Stimulated activated naive CD8-positive, alpha-beta T cell treated with anti-CD3 and anti-CD28 coated beads, Interleukin-15, amount 100 ng/mL, for 72 hours (primary cell): ENCODE data around the gene ASIC3.

ENCODE experiments used
- ATAC-seq: fragments of 150-1000 bp; cut with Tn5 transposase; 2 replicates; pipeline ENCODE4 v1.10.0; 2021; ENCODE audit warnings: mild to moderate bottlenecking, moderate library complexity
- DNase-seq, 2 donors: peaks; one replicate each; pipeline ENCODE4 v3.0.0; 2021 to 2022
- H3K27ac Mint-ChIP-seq, 2 donors: one replicate each; pipeline ENCODE4 v1.8.0; 2022; ENCODE audit warnings: mild to moderate bottlenecking in 2 of 2, mixed read lengths in 2 of 2, moderate library complexity in 2 of 2
- H3K27me3 Mint-ChIP-seq: one replicate; pipeline ENCODE4 v1.8.0; 2022; ENCODE audit warnings: mixed read lengths
- H3K4me1 Mint-ChIP-seq: one replicate; pipeline ENCODE4 v1.8.0; 2022; ENCODE audit warnings: mild to moderate bottlenecking, mixed read lengths
- H3K4me3 Mint-ChIP-seq, 2 donors: one replicate each; pipeline ENCODE4 v1.8.0; 2022; ENCODE audit warnings: mild to moderate bottlenecking in 2 of 2, mixed read lengths in 2 of 2, moderate library complexity in 1 of 2
- H3K9me3 Mint-ChIP-seq, 2 donors: one replicate each; pipeline ENCODE4 v1.8.0; 2022; ENCODE audit warnings: mixed read lengths in 2 of 2

Gene ASIC3

DNA sequence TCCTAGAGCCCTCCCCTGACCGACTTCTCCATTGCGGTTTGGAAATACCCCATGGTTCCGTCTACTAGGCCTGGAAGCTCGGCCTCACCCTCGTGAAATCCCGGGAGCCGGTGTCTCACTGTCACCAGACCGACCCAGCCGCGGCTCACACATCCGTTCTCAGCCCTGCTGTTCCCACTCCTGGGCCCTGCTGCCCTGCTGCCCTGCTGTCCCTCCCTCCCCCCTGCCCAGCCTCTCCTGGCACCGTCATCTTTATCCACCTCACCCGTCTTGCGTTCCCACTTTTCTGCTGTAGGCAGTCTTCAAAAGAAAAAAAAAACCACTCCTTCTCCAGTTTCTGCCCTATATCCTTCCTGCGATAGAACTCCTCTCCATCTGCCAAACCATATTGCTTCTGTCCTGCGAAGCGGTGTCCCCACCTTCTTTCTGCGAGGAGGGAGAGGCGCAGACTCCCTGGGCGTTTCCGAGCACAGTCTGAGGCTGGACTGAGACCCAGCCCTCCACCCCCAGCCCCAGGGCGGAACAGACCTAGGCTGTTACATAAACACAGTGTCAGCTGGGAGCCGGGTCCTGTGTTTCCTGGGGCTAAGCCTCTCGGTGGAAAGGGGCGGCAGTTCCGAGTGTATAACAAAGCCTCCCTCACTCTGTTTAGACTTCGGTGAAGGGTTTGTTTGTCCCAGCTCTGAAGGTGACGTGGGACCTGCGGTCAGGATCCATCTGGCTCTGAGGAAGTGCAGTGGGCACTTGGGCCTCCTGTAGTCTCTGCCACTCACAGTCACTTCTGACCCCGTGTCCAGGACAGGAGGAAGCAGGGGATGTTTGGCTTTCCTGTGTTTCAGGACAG lies 40.7 kb downstream of the ASIC3 start:
- Mint-ChIP-seq H3K9me3 (no peaks in the 10 kb centered on the region), H3K27me3 (peaks cover 34% of the 10 kb centered on the region), H3K27ac (no peak overlapping the region), H3K4me1 (peaks cover 37% of the 10 kb centered on the region), H3K4me3 (peak overlapping the region; percentile 63 to 90)
- ATAC-seq (no peak), DNase-seq (no peak)

- DNase-seq, result no peak
- ATAC-seq, result no peak
- no peak overlapping the region for H3K4me3 Mint-ChIP-seq
- no peaks in the 10 kb centered on the region for H3K9me3 Mint-ChIP-seq
- peaks cover 26% of the 10 kb centered on the region for H3K27me3 Mint-ChIP-seq
- no peak overlapping the region for H3K27ac Mint-ChIP-seq
- peaks cover 33% of the 10 kb centered on the region for H3K4me1 Mint-ChIP-seq
These were observed 41.8 kb downstream of the ASIC3 start for GRCh38 chr7:151089893-151090730.

DNA sequence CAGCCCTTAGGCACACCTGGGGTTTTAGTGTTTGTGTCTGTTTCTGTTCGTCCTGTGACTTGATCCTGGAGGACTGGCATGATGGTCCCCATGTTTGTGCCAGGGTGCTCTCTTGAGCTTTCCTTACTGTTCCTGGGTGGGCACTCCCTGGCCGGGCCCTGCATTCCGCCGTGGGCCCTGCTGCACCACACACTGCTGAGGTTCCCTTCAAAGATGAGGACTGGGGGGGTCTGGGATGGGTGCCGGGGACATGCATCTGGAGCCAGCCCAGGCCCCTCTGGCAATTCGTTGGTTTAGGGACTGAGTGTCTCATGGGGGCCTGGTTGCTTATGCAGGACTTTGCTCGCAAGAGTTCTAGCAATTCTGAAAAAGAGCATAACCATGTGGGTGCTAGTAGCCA lies 42.7 kb downstream of the ASIC3 start:
- H3K4me1 Mint-ChIP-seq, result peaks cover 24% of the 10 kb centered on the region
- no peak for ATAC-seq
- peaks cover 17% of the 10 kb centered on the region for H3K27me3 Mint-ChIP-seq
- DNase-seq, result no peak
- H3K27ac Mint-ChIP-seq, result no peak overlapping the region
- no peak overlapping the region for H3K4me3 Mint-ChIP-seq
- H3K9me3 Mint-ChIP-seq, result no peaks in the 10 kb centered on the region

GRCh38 chr7:151091431-151091830 lies 43.1 kb downstream of the ASIC3 start:
- no peak for ATAC-seq
- DNase-seq, result no peak
- Mint-ChIP-seq H3K27ac (no peak overlapping the region), H3K4me3 (no peak overlapping the region), H3K4me1 (peaks cover 24% of the 10 kb centered on the region), H3K9me3 (no peaks in the 10 kb centered on the region), H3K27me3 (peaks cover 16% of the 10 kb centered on the region)

DNA sequence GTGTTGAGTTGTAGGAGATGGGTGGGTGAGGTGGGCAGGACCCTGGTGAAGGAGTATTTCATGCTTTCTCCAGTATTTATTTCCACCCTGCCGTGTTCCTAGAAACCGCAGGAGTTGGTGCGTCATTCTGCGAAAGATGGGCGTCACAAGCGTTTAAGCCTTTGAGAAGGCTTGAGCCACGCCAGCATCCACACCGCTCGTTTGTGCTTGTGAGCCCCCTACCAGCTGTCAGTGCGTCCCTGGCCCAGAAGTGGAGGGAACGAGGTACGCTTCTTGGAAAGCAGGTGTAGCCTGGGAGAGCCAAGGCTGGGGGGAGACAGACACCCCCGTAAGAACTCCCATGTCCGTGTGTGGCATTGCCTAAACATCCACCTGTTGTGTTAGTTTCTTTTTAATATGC lies 43.7 kb downstream of the ASIC3 start:
- Mint-ChIP-seq H3K9me3 (no peaks in the 10 kb centered on the region), H3K27me3 (peaks cover 16% of the 10 kb centered on the region), H3K4me1 (peaks cover 24% of the 10 kb centered on the region), H3K27ac (no peak overlapping the region), H3K4me3 (no peak overlapping the region)
- no peak for ATAC-seq
- no peak for DNase-seq

DNA sequence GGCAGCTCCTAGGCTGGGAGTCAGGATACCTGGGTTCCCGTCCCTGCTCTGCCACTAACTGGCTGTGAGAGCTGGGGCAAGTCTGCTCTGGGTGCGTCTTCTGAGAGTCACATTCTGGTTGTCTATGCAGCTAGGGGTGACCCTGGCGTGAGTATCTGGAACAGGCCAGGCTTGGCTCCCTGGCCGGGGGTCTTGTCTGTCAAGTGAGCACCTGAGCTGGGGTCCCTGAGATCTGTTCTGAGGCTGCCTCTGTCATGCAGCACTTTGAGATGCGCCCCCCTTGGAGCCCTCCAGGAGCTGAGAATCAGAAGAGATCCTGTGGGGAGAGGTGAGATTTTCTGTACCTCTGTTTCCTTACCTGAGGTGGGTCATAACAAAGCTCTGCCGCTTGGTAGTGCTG lies 45.4 kb downstream of the ASIC3 start:
- DNase-seq, result no peak
- Mint-ChIP-seq H3K9me3 (no peaks in the 10 kb centered on the region), H3K27ac (no peak overlapping the region), H3K4me3 (no peak overlapping the region), H3K4me1 (peaks cover 13% of the 10 kb centered on the region), H3K27me3 (peaks cover 14% of the 10 kb centered on the region)
- ATAC-seq, result no peak

DNA sequence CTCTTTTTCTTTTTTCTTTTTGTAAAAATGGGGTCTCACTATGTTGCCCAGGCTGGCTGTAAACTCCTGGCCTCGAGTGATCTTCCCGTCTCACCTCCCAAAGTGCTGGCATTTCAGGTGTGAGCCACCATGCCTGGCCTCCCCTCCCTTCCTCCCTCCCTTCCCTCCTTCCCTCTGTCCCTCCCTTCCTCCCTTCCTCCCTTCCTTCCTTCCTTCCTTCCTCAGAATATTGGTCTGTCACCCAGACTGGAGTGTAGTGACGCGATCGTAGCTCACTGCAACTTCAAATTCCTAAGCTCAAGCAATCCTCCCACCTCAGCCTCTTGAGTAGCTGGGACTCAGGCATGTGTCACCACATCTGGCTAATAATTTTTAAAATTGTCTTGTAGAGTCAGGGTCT lies 46.3 kb downstream of the ASIC3 start:
- Mint-ChIP-seq H3K4me3 (no peak overlapping the region), H3K27ac (no peak overlapping the region), H3K9me3 (no peaks in the 10 kb centered on the region), H3K27me3 (peaks cover 5% of the 10 kb centered on the region), H3K4me1 (peaks cover 4% of the 10 kb centered on the region)
- DNase-seq (no peak), ATAC-seq (no peak)

DNA sequence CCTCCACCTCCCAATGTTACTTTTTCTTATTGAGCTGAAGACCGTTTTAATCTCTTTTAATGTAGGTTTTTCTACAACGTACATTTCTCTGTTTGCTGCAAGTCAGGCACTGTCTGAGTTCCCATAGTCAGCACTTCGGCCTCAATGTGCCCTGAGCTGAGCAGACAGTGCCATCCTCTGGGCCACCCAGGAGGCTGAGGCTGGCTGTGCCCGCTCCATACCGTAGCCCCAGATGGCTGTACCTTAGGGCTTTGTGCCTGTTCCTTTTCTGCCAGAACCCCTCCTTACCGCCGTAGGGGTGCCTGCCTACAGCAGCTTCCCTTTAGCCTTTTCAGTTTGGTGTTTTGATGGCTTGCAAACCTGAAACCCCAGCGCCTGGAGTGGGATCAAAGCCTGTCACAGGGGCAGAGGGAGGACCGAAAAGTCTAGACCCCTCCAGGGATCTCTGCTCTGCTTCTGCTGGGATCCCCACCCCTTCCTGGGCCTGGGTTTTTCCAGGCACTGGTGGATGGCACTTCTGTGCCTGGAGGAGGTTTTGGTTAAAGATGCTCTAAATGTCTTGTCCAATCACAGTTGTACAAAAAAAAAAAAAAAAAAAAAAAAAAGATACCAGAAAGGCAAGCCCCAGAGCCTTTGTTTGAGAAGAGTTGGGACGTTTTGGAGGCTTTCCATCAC lies 46.9 kb downstream of the ASIC3 start:
- ATAC-seq, result no peak

GRCh38 chr7:151095828-151096475 lies 47.6 kb downstream of the ASIC3 start:
- no peaks in the 10 kb centered on the region for H3K4me1 Mint-ChIP-seq
- no peaks in the 10 kb centered on the region for H3K27me3 Mint-ChIP-seq
- DNase-seq (no peak), ATAC-seq (no peak)
- H3K27ac Mint-ChIP-seq, result no peak overlapping the region
- no peaks in the 10 kb centered on the region for H3K9me3 Mint-ChIP-seq
- no peak overlapping the region for H3K4me3 Mint-ChIP-seq

More for the DNA sequence above, 46.9 kb downstream of the ASIC3 start:
- H3K27me3 Mint-ChIP-seq, result no peaks in the 10 kb centered on the region
- H3K9me3 Mint-ChIP-seq, result no peaks in the 10 kb centered on the region
- no peaks in the 10 kb centered on the region for H3K4me1 Mint-ChIP-seq
- DNase-seq, result no peak
- H3K27ac Mint-ChIP-seq, result no peak overlapping the region
- no peak overlapping the region for H3K4me3 Mint-ChIP-seq

DNA sequence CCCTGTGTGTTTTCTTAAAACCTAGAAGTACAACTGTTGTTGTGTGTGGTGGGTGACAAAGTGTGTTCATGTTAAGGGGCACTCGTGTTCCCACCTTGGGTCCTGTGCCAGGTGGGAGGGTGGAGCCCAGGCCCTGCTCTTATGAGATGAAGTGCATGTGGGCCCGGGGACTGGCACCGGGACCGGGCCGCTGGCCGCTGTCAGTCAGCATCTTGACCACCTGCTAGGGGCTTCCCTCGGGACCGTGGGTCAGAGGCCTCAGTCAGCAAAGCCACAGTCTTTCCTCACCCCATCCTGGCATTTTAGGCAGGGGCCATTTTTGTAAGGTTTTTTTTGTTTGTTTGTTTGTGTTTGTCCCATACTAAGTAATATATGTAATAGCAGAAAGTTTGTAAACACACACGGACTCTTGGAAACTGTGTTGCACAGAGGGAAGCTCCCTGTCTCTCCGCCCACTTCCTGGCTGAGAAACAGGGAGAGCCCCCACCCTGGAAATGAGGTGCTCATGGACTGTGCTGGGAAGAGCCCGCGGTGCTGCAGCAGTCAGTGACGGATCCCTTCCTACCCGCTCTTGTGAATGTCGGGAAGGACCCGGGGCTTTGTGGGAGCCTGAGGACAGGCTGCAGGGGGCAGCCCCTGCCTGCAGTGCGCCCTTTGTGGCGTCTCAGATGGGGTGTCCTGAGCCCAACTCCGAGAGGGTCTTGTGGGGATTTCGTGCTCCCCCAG lies 51.3 kb downstream of the ASIC3 start:
- DNase-seq (no peak), ATAC-seq (no peak)
- H3K27me3 Mint-ChIP-seq, result peaks cover 5% of the 10 kb centered on the region
- H3K9me3 Mint-ChIP-seq, result no peaks in the 10 kb centered on the region
- no peaks in the 10 kb centered on the region for H3K4me1 Mint-ChIP-seq
- no peak overlapping the region for H3K27ac Mint-ChIP-seq
- H3K4me3 Mint-ChIP-seq, result no peak overlapping the region

DNA sequence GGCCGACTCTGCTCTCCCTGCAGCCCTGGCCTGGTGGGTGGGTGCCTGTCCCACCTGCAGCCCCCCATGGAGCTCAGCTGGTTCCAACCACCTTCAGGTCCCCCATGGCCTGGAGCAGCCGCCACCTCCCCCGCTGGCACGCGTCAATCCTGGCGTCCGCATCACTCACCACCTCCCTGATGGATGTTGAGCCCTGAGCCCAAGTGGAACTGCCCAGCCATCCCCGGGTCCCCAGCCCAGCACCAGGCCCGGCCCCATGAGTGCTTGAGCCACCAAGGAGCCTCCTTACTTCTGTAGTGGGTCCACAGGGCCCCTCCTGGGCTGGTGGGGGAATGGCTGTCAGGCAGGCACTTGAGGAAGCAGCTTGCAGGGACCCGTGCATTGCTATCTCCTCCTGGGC lies 52.6 kb downstream of the ASIC3 start:
- no peaks in the 10 kb centered on the region for H3K9me3 Mint-ChIP-seq
- DNase-seq (no peak), ATAC-seq (no peak)
- H3K4me3 Mint-ChIP-seq, result no peak overlapping the region
- H3K27ac Mint-ChIP-seq, result no peak overlapping the region
- peaks cover 8% of the 10 kb centered on the region for H3K27me3 Mint-ChIP-seq
- H3K4me1 Mint-ChIP-seq, result no peaks in the 10 kb centered on the region

GRCh38 chr7:151101621-151102396 lies 53.5 kb downstream of the ASIC3 start:
- Mint-ChIP-seq H3K27ac (no peak overlapping the region), H3K4me1 (no peaks in the 10 kb centered on the region), H3K9me3 (no peaks in the 10 kb centered on the region), H3K27me3 (peaks cover 8% of the 10 kb centered on the region), H3K4me3 (no peak overlapping the region)
- DNase-seq (no peak), ATAC-seq (no peak)
